NCI-H82 treated with DMSO at 0.1 percent for 48 hours (cell line): ENCODE data around the gene RASGRP1.

Experiments used
- DNase-seq: peaks from one replicate; lab custom pipeline; 2025; ENCODE audit not compliant: unreplicated experiment; lab: John Stamatoyannopoulos, UW

The RASGRP1 gene

DNA sequence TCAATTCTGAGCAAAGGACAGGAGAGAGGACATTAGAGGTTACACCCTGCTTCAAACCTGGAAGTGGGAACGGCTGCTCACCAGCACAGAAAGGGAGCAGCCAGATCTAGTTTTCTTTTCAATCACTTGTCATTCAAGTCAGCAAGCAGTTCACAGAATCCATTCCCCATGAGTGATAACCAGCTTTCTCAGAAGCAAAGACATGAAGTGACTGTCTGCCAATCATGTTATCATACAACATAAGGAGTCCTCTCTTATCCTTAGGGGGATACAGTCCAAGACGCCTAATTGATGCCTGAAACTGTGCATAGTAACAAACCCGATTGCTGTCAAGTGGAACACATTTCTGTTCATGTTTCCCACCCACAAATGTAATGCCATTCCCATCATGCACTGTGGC lies 56.0 kb downstream of the RASGRP1 start:
- no peak for DNase-seq

DNA sequence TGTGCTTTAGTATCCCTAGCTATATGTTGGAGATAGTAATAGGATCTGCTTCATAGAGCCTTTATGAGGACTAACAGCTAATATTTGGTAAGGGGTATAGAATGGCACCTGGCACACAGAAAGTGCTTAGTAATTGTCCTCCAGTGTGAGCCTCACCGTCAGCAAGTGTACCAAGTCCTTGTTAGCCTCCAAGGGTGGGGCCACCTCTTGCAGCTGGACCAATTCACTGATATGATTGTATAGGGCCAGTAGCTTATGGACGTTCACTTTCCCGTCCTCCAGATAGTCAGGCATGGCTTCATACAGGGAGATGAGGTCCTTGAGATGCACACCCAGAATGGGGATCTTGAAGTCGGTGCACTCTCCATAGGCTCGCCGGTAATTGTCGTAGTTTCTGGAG lies 57.0 kb downstream of the RASGRP1 start:
- no peak for DNase-seq

DNA sequence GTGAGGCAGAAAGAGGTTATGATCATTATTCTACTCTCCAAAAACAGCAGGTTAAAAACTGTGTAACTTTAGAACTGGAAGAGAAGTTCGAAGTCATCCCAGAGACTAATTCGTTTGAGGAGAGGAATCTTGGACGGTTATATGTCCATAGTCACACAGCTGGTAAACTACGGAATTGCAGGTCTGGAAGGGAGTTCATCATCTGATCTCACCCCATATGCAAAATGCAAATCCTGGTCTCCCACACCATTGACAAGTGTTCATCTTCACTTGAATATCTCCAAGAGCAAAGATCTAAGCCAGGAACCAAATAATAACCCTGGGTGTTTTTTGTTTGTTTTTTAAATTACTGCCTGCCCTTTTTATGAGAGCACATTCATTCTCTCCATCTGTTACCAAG lies 57.6 kb downstream of the RASGRP1 start:
- no peak for DNase-seq

DNA sequence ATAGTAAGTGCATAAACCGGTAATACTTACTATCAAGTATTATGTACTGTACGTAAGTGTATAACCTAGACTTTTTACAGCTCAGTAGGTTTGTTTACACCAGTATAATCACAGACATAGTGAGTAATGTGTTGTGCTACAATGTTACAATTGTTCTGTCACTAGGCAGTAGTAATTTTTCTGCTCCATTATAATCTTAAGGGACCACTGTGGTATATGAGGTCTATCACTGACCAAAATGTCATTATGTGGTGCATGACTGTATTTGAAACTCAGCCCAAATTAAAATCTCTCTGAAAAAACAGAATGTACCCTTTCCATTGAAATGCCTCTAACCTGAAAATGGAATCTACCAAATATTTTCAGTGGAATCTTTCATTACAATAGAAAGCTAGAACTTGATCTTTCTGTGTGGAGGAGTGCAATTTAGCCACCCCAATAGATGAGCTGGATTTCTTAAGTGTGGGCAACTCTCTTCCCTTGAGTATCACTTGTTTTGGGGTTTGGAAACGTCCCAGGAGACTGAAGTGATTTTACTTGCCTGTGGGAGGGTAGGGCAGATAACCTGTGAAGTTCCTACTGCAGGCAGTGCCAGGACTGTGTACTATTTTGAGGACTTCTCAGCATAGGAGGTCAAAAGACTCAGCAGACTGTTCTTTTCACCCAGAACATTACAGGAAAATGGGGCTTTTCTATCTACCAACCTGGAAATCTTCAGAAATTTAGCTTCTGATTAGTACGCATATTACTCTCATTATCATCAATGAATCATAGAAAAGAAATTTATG lies 59.7 kb downstream of the RASGRP1 start:
- no peak for DNase-seq

DNA sequence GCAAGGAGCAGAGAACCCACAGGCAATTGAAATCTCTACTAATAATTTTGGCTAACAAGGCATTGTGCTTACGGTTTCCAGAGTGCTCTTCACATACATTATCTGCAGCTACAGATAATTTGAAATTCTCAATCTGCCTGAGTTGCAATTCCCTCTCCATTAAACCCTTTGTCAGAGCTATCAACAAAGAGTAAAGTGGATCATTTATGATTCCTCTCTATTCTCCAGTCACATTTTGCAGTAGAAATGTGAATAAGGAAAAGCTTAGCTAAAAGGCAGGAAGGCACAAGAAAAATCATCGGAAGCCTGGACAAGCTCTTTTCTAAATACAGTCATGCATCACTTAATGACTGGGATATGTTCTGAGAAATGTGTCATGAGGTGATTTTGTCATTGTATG lies 61.1 kb downstream of the RASGRP1 start:
- no peak for DNase-seq

DNA sequence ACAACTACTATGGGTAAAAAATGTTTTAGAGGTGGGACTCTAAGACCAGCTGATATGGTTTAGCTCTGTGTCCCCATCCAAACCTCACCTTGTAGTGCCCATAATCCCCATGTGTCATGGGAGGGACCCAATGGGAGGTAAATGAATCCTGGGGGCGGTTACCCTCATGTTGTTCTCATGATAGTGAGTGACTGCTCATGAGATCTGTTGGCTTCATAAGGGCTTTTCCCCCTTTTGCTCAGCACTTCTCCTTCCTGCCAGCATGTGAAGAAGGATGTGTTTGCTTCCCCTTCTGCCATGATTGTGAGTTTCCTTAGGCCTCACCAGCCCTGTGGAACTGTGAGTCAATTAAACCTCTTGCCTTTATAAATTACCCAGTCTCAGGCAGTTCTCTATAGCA lies 65.0 kb downstream of the RASGRP1 start:
- DNase-seq, result no peak

DNA sequence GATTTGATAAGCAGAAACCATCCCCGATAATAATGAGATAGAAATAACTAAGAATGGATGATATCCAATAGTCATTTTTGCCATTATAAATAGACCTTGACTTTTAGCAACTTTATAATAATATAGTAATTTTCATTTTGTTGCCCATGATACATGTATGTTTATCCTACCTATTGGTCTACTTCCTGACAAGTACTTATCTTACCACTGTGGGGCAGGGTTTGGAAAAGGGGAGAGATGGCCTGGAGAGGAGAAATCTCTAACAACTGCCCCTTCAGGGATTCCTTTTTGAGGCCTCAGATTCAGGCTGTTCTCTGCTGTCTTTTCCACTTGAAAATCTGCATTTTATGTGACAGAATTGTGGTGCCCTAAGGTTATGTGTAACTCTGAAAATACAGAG lies 68.5 kb downstream of the RASGRP1 start:
- DNase-seq, result no peak

DNA sequence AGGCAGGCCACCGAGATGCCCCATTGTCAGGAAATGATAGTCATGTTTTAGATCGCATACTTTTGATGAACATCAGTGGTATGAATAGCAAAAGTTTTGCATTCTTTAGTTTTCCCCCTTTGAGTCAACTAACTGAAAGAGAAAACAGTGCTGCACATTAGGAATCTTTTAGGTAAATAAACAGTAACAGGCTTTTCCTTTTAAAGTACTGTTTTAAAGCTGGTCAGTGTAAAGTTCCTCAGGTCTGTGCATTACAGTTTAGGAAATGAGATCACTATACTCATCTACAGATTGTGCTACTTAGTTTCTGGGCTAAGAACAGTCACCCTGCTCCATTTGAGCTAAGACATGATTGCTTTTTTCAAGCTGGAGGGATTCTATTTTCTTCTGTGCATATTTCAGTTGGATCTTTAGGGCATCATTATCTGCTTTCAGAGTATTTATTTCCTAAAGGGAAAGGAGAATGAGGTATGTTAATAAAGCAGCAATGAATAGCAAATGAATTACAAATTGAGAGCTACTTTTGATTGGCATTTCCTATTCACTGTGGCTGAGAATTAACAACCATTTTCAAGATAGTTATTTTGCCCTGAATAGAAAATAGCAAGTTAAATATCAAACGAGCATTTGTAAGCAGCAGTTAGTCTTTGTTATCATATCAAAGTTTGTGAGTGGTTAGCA lies 74.2 kb downstream of the RASGRP1 start:
- DNase-seq, result no peak

DNA sequence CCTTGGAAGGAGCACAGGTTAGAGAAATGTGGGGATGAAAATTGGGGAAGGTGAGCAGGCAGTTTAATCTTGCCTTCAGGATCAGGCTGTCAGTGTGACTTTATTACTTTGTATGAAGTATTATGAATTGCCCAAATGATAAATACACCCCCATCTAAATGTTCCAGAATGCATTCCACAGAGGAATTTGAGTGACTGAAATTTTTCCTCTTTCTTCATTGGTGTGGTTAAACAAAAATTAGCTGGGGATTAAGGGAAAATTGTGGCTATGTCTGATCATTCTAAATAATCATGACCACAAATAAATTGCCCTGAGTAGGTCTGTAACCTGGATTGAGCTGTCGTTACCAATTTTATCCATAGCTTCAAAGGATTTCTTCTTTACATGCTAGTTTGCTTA lies 77.2 kb downstream of the RASGRP1 start:
- DNase-seq, result no peak

DNA sequence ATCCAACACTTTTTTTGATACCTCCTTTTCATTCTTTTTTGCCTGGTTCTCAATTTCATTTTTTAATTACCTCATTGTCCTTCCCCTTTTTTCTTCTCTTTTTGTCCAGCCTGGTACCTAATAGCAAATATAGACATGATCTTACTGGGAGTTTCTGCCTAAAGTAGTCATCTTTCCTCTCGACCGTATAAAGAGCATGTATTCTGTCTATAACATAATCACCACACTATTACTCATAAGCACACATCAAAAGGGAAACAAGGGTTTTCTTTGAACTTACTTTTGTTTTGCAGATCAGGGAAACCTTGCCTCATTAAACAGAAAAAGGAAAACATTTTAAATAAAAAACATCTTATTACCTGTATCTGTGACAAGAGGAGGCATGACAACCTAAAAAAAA lies 77.7 kb downstream of the RASGRP1 start:
- no peak for DNase-seq

DNA sequence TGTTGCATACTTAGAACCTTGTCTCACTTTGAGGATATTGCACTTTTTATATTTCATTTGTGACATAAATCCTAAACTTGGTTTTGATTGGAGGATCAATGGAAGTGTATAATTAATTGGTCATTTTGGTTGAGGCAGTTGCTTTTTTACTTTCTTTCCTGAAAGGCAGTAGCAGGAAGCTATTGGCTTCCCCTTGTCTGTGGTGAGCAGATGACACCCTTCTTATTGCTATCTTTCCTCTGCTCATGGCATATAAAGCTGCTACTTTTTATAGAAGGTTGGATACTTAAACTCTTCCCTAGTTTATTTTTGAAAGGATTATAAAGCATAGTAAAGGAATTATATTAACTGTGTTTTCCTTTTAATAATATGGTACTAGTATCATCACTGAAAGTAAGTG lies 82.0 kb downstream of the RASGRP1 start:
- DNase-seq, result no peak

DNA sequence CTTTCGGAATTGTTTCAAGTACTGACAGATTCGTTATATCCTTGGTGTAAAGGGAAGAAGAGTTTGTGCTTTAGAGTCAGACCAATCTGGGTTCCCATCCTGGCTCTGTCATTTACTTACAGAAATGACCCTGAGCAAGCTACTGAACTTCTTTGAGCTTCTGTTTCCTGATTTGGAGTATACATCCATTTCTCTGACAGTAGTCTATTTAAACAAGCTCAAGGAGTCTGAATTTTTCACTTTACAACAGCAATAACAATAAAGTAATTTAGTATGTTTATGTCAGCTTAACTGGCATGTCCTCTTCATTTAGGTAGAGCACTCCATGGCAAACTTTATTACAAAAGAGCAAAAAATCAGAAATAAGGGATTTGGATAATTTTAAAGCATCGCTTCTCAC lies 82.9 kb downstream of the RASGRP1 start:
- no peak for DNase-seq

DNA sequence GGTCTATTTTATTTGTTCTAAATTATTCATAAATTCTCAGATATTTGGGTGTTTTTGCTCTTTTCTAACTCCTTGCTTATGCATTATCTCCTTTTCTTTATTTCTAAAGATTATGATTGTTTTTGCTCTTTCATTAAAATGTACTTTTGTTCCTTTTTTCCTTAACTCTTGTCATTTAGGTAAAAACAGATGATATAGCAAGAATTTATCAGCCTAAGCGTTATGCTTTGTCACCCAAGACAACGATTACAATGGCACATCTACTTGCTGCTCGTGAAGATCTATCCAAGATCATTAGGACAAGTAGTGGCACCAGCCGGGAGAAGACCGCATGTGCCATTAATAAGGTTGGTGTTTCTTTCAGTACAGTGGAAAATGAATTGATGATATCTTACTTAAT lies 83.5 kb downstream of the RASGRP1 start:
- no peak for DNase-seq

DNA sequence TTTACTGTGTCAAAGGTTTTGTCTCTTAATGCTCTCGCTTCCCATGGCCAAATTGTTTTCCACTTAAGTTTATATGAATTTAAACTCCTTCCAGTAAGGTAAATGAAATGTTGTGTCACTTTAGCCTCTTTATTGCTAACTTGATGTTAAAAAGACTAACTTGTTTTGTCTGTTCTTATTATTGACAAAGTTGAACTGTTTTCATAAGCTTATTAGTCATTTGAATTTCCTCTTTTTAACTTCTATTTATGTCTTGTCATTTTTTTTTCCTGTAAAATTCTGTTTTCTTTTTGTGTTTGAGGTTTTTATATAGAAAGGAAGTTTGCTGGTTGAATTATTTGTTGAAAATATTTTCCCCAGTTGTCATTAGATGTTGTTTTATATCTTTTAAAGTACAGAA lies 84.9 kb downstream of the RASGRP1 start:
- no peak for DNase-seq

DNA sequence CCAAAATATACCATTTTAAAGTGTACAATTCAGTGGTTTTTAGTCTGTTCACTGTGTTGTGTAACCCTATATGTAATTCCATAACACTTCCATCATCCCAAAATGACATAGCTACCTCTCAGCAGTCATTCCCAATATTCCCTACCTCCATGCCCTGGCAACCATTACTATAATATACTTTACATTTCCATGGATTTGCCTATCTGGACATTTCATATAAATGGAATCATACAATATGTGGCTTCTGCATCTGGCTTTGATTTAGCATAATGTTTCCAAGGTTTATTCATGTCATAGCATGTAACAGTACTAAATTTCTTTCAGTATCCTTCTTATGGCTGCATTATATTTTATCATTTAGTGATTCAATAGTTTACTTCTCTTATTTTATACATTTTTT lies 85.3 kb downstream of the RASGRP1 start:
- DNase-seq, result no peak

DNA sequence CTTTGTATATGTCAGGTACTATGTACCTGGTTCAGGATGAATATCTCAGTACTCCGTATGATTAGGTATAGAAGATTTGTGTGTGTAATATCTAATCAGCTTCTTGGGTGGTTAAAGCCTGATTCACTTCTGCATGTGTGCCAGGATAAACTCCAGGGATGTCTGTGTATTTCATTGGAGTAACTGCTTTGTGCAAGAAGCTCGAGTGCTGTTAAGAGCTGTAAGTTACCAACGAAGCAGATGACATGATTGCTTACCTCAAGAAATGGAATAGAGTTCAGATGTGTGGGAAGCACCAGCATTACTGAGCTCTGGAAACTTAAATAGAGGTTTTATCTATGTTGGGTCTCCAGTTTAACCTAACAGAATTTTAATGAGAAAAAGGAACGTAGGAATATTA lies 87.0 kb downstream of the RASGRP1 start:
- no peak for DNase-seq

DNA sequence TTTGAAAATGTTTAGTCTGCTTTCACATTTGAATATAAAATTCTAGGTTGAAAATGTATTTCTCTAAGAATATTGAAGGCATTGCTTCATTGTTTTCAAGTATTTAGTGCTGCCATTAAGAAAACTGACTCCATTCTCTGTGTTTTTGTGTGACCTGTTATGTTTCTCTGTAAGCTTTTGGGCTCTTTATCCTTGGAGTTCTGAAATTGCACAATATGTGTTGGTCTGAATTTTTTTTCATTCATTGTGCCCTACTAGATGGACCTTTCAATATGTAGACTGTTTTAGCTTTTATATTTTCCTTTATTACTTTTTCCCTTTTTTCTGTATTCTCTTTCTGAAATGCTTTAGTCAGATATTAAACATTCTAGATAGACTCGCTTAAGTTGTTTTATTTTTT lies 88.5 kb downstream of the RASGRP1 start:
- DNase-seq, result no peak

DNA sequence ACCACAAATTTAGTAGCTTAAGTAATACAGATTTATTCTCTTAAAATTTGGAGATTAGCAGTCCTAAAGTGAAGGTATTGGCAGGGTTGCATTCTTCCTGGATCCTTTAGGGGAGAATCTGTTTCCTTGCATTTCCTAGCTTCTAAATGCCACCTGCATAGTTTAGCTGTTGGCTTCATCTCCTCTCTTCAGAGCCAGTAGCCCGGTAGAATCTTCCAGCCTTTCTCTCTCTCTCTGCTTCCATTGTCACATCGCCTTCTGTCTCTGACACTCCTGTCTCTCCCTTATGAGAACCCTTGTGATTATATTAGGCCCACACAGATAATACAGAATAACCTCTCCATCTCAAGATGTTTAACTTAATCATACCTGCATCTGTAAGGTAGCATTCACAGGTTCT lies 89.3 kb downstream of the RASGRP1 start:
- no peak for DNase-seq

DNA sequence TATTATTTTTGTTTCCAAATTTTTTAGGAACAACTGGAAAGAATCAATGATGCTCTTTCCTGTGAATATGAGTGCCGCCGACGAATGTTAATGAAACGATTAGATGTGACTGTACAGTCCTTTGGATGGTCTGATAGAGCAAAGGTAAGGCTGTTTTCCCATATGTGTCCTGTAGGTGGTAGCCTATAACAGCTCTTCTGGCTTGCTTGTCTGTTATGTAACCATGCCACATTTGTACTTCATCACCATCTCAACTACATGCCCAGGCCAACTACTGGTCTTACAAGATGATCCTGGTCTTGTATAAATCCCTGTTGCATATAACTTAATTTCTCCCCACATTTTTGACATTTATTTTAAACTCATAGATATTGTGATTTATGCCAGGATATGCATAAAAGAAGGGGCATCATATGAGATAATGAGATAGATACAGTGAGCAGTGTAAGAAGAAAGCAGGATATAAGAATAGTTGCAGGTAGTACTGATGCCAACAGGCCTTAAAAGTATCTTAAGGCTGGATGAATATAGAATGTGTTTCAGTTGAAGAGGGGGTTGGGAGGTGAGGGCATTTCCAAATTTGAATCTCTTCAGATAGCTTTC lies 90.4 kb downstream of the RASGRP1 start:
- no peak for DNase-seq

DNA sequence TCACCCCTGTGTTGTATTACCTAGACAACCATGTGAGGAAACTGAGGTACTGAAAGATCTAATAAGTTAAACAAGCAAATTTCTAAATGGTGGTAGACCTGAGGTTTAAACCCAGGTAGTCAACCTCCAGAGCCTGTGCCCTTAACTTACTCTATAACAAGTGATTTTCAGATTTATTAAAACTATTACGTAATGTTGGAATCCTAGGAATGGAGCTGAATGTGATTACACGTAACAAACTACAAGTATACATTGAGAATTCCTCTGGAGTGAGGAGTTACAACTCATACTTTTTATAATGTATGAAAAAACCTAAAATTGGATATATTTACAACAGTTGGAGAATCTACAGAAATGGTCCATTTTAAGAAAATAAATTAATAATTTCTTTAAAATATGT lies 92.6 kb downstream of the RASGRP1 start:
- DNase-seq, result no peak

DNA sequence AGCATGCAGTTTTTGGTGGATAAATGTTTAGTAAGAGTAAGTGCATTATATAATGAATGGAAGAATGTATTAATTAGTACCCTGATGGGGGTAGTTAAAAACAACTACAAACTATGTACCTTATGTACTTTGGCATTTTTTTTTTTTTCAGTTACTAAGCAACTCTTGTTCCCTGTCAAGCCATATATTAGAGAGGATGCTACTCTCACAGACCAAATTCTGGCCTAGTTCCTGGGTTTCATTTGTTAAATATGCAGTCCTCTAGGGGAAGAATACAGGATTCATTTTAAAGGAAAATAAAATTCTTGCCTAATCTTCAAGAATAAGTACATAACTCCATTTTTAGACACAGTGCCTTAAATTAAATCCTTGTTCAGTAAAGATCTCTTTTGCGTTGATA lies 93.8 kb downstream of the RASGRP1 start:
- DNase-seq, result no peak

DNA sequence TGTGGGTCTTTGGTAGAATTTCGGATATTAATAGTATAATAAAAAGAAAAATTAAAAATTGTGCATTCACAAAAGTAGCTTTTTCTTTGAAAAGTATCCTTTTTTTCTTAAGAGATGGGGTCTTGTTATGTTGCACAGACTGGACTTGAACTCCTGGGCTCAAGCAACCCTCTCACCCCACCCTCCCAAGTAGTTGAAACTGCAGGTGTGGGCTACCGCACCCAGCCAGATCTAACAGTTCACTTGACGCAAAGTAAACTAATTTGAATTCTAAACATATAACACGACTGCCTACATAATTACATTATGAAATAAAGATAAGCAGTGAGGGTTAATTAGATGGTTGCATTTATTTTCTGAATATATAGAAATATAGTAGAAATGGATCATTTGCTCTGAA lies 99.9 kb downstream of the RASGRP1 start:
- no peak for DNase-seq

DNA sequence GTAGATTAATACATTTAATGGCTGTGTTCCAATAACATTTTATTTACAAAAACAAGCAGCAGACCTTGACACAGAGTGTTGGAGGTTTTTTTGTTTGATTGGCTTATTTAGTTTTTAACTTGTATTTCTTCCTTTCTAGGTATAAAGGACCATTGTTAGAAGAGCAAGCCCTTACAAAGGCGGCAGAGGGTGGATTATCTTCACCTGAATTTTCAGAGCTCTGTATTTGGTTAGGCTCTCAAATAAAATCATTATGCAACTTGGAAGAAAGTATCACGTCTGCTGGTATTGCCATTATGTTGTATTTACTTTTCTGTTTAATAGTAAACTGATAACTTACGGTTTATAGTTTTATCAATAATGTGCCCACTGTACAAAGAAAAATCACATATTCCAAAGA lies 100.7 kb downstream of the RASGRP1 start:
- no peak for DNase-seq
